GM12873 (cell line): ENCODE results near the gene NKD2.

Experiments
- CTCF ChIP-seq: IDR thresholded peaks from 2 replicates; pipeline ENCODE4 v1.5.1; 2012; ENCODE audit warnings: low read depth, mild to moderate bottlenecking, moderate library complexity, low read length, control low read depth; ENCODE audit not compliant: insufficient read depth; ENCODE audit errors: missing control alignments

Gene NKD2

GRCh38 chr5:1045960-1046560 is 37.5 kb downstream of the NKD2 start:
- TF ChIP-seq CTCF, result no peak

- no peak for TF ChIP-seq CTCF
Measured at GRCh38 chr5:1047332-1047965, 38.8 kb downstream of the NKD2 start.

GRCh38 chr5:1048162-1048721 is 39.6 kb downstream of the NKD2 start:
- TF ChIP-seq CTCF, result no peak

- no peak for TF ChIP-seq CTCF
Measured at GRCh38 chr5:1048861-1049838, 40.5 kb downstream of the NKD2 start.

- TF ChIP-seq CTCF, result no peak
Measured at GRCh38 chr5:1050423-1051365, 42.1 kb downstream of the NKD2 start.

GRCh38 chr5:1051366-1051720 is 42.7 kb downstream of the NKD2 start:
- no peak for TF ChIP-seq CTCF
